H1 (cell line): ENCODE results near the gene NEUROG1. TPM values are rescaled to one million over a fixed set of nuclear protein-coding genes. Genes with fewer than 3 reads are reported as not detected.

Experiments
- CTCF ChIA-PET: fragments of 300-600 bp; sonication (Branson Sonifier 250); formaldehyde crosslinking; loops from one replicate; lab custom pipeline; 2021; ENCODE audit not compliant: partially characterized antibody; lab: Charles Lee
- POLR2A ChIA-PET: fragments of 300-600 bp; sonication (Branson Sonifier 250); formaldehyde crosslinking; loops from one replicate; lab custom pipeline; 2021; ENCODE audit warnings: inconsistent platforms; ENCODE audit not compliant: partially characterized antibody; lab: Charles Lee
- DNase-seq, 2 experiments: peaks; one replicate each; pipeline versions ENCODE4 v3.0.0 to v3.0.0-alpha.2; 2010 to 2022; ENCODE audit warnings: low spot score in 2 of 2, low read depth in 1 of 2, mixed read lengths in 1 of 2
- FAIRE-seq: peaks from 2 replicates; lab custom pipeline; 2011; peaks lifted over from hg19 to GRCh38; lab: Jason Lieb, UNC
- H2AFZ ChIP-seq: 2 replicates; pipeline ENCODE4 v1.8.1; 2012; ENCODE audit warnings: low read length, inconsistent platforms
- H2AK5ac ChIP-seq: 2 replicates; pipeline ENCODE4 v1.6.1; 2013; ENCODE audit warnings: low read depth, low read length
- H2BK120ac ChIP-seq: replicated peaks from 2 replicates; pipeline ENCODE3; 2013; ENCODE audit warnings: low read depth, low read length, inconsistent platforms
- H2BK12ac ChIP-seq: 2 replicates; pipeline ENCODE4 v1.6.1; 2013; ENCODE audit warnings: low read depth, low read length
- H2BK15ac ChIP-seq: 2 replicates; pipeline ENCODE4 v1.6.1; 2013; ENCODE audit warnings: low read length
- H2BK20ac ChIP-seq: 2 replicates; pipeline ENCODE4 v1.6.1; 2013; ENCODE audit warnings: low read length
- H2BK5ac ChIP-seq: 2 replicates; pipeline ENCODE4 v1.6.1; 2013; ENCODE audit warnings: low read depth, low read length
- H3K14ac ChIP-seq: 2 replicates; pipeline ENCODE4 v1.6.1; 2013; ENCODE audit warnings: inconsistent platforms; ENCODE audit not compliant: insufficient read length
- H3K18ac ChIP-seq: 2 replicates; pipeline ENCODE4 v1.6.1; 2013; ENCODE audit warnings: low read length; ENCODE audit errors: extremely low read depth
- H3K23ac ChIP-seq: 2 replicates; pipeline ENCODE4 v1.6.1; 2013; ENCODE audit warnings: inconsistent platforms; ENCODE audit not compliant: insufficient read length
- H3K23me2 ChIP-seq: 2 replicates; pipeline ENCODE4 v1.6.1; 2013; ENCODE audit warnings: low read depth, low read length
- H3K27ac ChIP-seq: 2 replicates; pipeline ENCODE4 v1.6.1; 2011; ENCODE audit warnings: low read depth, low read length, inconsistent platforms
- H3K27me3 ChIP-seq, 4 experiments: replicated peaks in 1 of 4; 1 replicate in 1 of 4; 2 replicates in 3 of 4; pipeline versions ENCODE4 v1.6.1 to v1.8.1; 2011 to 2013; ENCODE audit warnings: low read length in 3 of 4, mild to moderate bottlenecking in 3 of 4, inconsistent platforms in 2 of 4, mixed read lengths in 2 of 4, moderate library complexity in 1 of 4; ENCODE audit not compliant: control insufficient read depth in 3 of 4, insufficient read depth in 3 of 4; ENCODE audit errors: extremely low read depth in 1 of 4
- H3K36me3 ChIP-seq, 4 experiments: 2 replicates each; pipeline versions ENCODE4 v1.6.1 to v1.8.1; 2011 to 2013; ENCODE audit warnings: mild to moderate bottlenecking in 4 of 4, low read length in 3 of 4, moderate library complexity in 2 of 4, control low read depth in 1 of 4, inconsistent platforms in 1 of 4; ENCODE audit not compliant: insufficient read depth in 4 of 4, control insufficient read depth in 2 of 4
- H3K4ac ChIP-seq: replicated peaks from 2 replicates; pipeline ENCODE3; 2013; ENCODE audit warnings: low read length, low read depth, mixed read lengths, inconsistent platforms; ENCODE audit not compliant: insufficient read length
- H3K4me1 ChIP-seq, 4 experiments: replicated peaks in 1 of 4; 1 replicate in 1 of 4; 2 replicates in 3 of 4; pipeline versions ENCODE4 v1.6.1 to v1.8.1; 2011 to 2013; ENCODE audit warnings: low read length in 3 of 4, inconsistent platforms in 2 of 4, mixed read lengths in 1 of 4; ENCODE audit not compliant: insufficient read depth in 4 of 4, control insufficient read depth in 3 of 4
- H3K4me2 ChIP-seq, 2 experiments: 2 replicates each; pipeline versions ENCODE4 v1.6.1 to v1.8.1; 2011 to 2013; ENCODE audit warnings: low read depth in 2 of 2, low read length in 2 of 2, control low read depth in 1 of 2, inconsistent platforms in 1 of 2, mild to moderate bottlenecking in 1 of 2; ENCODE audit not compliant: insufficient read depth in 1 of 2
- H3K4me3 ChIP-seq, 4 experiments: fragments of 200-600, 300-600 bp in 1 of 4; sonication (generic), shearing (Covaris generic), sonication (Bioruptor Twin) in 1 of 4; 2 replicates each; pipeline versions ENCODE4 v1.5.1 to v1.8.1; 2011 to 2016; ENCODE audit warnings: low read length in 4 of 4, low read depth in 3 of 4, control low read depth in 2 of 4, inconsistent platforms in 2 of 4, mild to moderate bottlenecking in 2 of 4, mixed read lengths in 1 of 4, moderate library complexity in 1 of 4; ENCODE audit not compliant: insufficient read depth in 2 of 4; ENCODE audit errors: extremely low read depth in 1 of 4
- H3K56ac ChIP-seq: replicated peaks from 2 replicates; pipeline ENCODE3; 2013; ENCODE audit warnings: low read depth, mild to moderate bottlenecking, mixed read lengths, low read length, inconsistent platforms; ENCODE audit not compliant: insufficient read length
- H3K79me1 ChIP-seq: 2 replicates; pipeline ENCODE4 v1.6.1; 2013; ENCODE audit warnings: low read depth, low read length, control low read depth
- H3K79me2 ChIP-seq, 2 experiments: 2 replicates each; pipeline versions ENCODE4 v1.6.1 to v1.8.1; 2012 to 2013; ENCODE audit warnings: low read length in 2 of 2, mild to moderate bottlenecking in 2 of 2, inconsistent platforms in 1 of 2; ENCODE audit not compliant: insufficient read depth in 2 of 2, control insufficient read depth in 1 of 2
- H3K9ac ChIP-seq, 4 experiments: replicated peaks in 1 of 4; 1 replicate in 1 of 4; 2 replicates in 3 of 4; pipeline versions ENCODE4 v1.6.1 to v1.8.1; 2011 to 2013; ENCODE audit warnings: low read depth in 3 of 4, low read length in 3 of 4, control low read depth in 2 of 4, mild to moderate bottlenecking in 2 of 4, moderate library complexity in 2 of 4, inconsistent platforms in 1 of 4; ENCODE audit errors: extremely low read depth in 1 of 4
- H3K9me3 ChIP-seq, 2 experiments: 2 replicates each; pipeline versions ENCODE4 v1.6.1 to v1.8.1; 2012 to 2013; ENCODE audit warnings: mild to moderate bottlenecking in 2 of 2, moderate library complexity in 2 of 2, control low read depth in 1 of 2, inconsistent platforms in 1 of 2, low read depth in 1 of 2, low read length in 1 of 2, mixed read lengths in 1 of 2; ENCODE audit not compliant: insufficient read depth in 2 of 2
- H4K20me1 ChIP-seq, 2 experiments: replicated peaks in 1 of 2; 2 replicates each; pipeline versions ENCODE3 to v1.8.1; 2011 to 2013; ENCODE audit warnings: inconsistent platforms in 2 of 2, low read length in 2 of 2, mild to moderate bottlenecking in 1 of 2; ENCODE audit not compliant: insufficient read depth in 2 of 2, control insufficient read depth in 1 of 2
- H4K5ac ChIP-seq: 2 replicates; pipeline ENCODE4 v1.6.1; 2013; ENCODE audit warnings: low read length, low read depth, mixed read lengths, inconsistent platforms; ENCODE audit not compliant: insufficient read length
- H4K8ac ChIP-seq: 2 replicates; pipeline ENCODE4 v1.8.0; 2013; ENCODE audit warnings: mild to moderate bottlenecking, moderate library complexity, low read length, inconsistent platforms; ENCODE audit not compliant: insufficient read depth; ENCODE audit errors: extremely low read depth
- H4K91ac ChIP-seq: replicated peaks from 2 replicates; pipeline ENCODE3; 2013; ENCODE audit warnings: low read length, mixed read lengths, inconsistent platforms; ENCODE audit not compliant: insufficient read length
- BCL11A ChIP-seq, 2 experiments: IDR thresholded peaks; one replicate each; pipeline ENCODE4 v1.6.1; 2011; ENCODE audit warnings: low read depth in 2 of 2, low read length in 2 of 2, mild to moderate bottlenecking in 2 of 2
- CHD1 ChIP-seq: IDR thresholded peaks from 2 replicates; pipeline ENCODE4 v1.6.1; 2012; ENCODE audit warnings: low read depth, low read length, improper control_type of control experiment
- CREB1 ChIP-seq: IDR thresholded peaks from 2 replicates; pipeline ENCODE4 v1.6.1; 2012; ENCODE audit warnings: inconsistent platforms
- EP300 ChIP-seq, 2 experiments: IDR thresholded peaks; 1 replicate in 1 of 2; 2 replicates in 1 of 2; pipeline ENCODE4 v1.6.1; 2011 to 2012; ENCODE audit warnings: low read depth in 2 of 2, low read length in 2 of 2, mild to moderate bottlenecking in 2 of 2, borderline replicate concordance in 1 of 2, inconsistent platforms in 1 of 2, moderate library complexity in 1 of 2
- POLR2AphosphoS5 ChIP-seq: IDR thresholded peaks from 2 replicates; pipeline ENCODE4 v1.6.1; 2011; ENCODE audit warnings: low read depth, low read length
- RXRA ChIP-seq: IDR thresholded peaks from 2 replicates; pipeline ENCODE4 v1.6.1; 2011; ENCODE audit warnings: low read depth, mild to moderate bottlenecking, low read length, moderate library complexity; ENCODE audit not compliant: insufficient read depth
- SIX5 ChIP-seq: IDR thresholded peaks from 2 replicates; pipeline ENCODE4 v1.6.1; 2011; ENCODE audit warnings: mild to moderate bottlenecking, low read depth, low read length
- TEAD4 ChIP-seq: IDR thresholded peaks from 2 replicates; pipeline ENCODE4 v1.6.1; 2012; ENCODE audit warnings: low read depth, low read length, inconsistent platforms, mixed read lengths
- WGBS, 2 experiments: shearing (Covaris generic) in 1 of 2; methylation state at CpG; one replicate each; pipeline versions ENCODE4 v1.1.6 to v1.1.7; 2013 to 2015; ENCODE audit warnings: low lambda C conversion rate in 2 of 2, mixed read lengths in 2 of 2, inconsistent platforms in 1 of 2, low coverage in 1 of 2, missing lambda C conversion rate in 1 of 2; ENCODE audit not compliant: insufficient replicate concordance in 2 of 2, insufficient coverage in 1 of 2, insufficient read length in 1 of 2; ENCODE audit errors: extremely low coverage in 1 of 2, missing lambda C conversion rate in 1 of 2; 5-methylcytosine and 5-hydroxymethylcytosine counted together
- polyA plus RNA-seq, 7 experiments: library from polyadenylated mRNA; depleted of rRNA in 3 of 7; stranded (reverse) in 5 of 7; unstranded in 2 of 7; fragments of >200 nt in 5 of 7; fragments of 200-250 nt in 2 of 7; gene quantifications; 1 replicate in 5 of 7; 2 replicates in 1 of 7; 4 replicates in 1 of 7; pipeline versions ENCODE4 v1.2.1 to v1.2.3, GENCODE V29; 2011 to 2013; ENCODE audit warnings: missing spikeins in 2 of 7, mixed read lengths in 2 of 7
- total RNA-seq: library from RNA; stranded (reverse); fragmentation: NEBNext Ultra II Directional; extraction: Animal tissue kit (Norgen Biotek cat#: 25700); gene quantifications from 2 replicates; pipeline ENCODE4 v1.2.1, GENCODE V29; 2021
- TF ChIP-seq, protein P1 (sequence below): IDR thresholded peaks from 2 replicates; pipeline ENCODE4 v1.6.1; 2011; ENCODE audit warnings: low read depth, mild to moderate bottlenecking, low read length; ENCODE audit not compliant: insufficient read depth

The NEUROG1 gene
- total and polyA plus RNA-seq, 2 of the 8 experiments (the other 6 are each of a cell fraction or from before 2014, with no cell fraction given), result not detected

DNA sequence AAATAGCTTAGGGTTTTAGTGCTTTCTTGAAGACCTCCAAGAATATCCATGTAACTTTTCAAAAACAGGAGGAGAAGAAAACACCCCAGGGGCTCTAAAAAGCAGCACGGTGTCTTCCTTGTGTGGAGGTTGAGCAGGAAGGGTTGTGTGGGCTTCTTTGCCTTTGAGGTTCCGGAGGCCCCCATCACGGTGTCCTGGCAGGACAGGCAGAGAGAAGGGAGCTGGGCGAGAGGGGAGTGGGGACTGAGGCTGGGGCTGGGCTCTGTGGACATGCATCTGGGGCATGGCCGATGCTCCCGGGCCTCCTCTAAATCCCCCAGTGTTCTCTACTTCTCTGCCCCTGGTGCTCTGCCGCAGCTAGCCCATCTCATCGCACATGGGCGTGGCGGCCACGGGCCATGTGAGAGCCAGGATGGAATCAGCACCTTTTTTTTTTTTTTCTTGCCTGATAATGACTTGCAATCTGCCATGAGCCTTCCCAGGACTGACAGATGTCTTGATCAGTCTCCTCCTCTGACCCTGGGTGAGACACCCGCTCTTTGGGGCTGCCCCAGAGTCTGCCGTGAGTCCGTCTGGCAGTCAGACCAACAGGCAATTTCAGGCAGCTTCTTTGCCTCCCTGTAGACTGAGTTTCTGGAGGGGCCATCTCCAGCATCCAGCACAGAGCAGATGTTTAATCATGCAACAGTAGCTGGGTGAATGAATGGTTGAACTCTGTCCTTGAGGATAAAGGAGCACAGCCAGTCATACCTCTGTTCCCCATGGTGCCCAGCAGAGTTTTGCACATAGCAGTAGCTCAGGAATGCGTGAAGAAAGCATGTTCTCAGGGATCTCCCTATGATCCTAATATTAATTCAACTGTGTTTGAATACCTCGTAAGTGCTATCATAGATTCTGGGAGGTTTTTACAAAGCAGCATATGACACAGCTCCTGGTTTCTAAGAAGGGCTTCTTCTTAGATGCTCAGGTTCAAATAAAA, 30.9 kb upstream of the NEUROG1 start:
- Histone ChIP-seq H3K79me2 (no peaks in the 10 kb centered on the region), H3K9ac (no peak overlapping the region), H3K9me3 (no peaks in the 10 kb centered on the region), H3K18ac (no peak overlapping the region), H2AFZ (no peak overlapping the region), H3K4me1 (peaks cover 0 to 21% (median 9%) of the 10 kb centered on the region in 4 experiments; a peak in 5 of 7 replicates), H3K56ac (no peak overlapping the region), H3K23me2 (no peaks in the 10 kb centered on the region), H3K27me3 (peaks cover 0 to under 1% (median 0%) of the 10 kb centered on the region in 4 experiments; a peak in 1 of 7 replicates), H4K20me1 (no peaks in the 10 kb centered on the region), H3K4me3 (no peak overlapping the region), H3K27ac (no peak overlapping the region), H2BK20ac (no peak overlapping the region), H3K14ac (no peak overlapping the region), H2AK5ac (no peak overlapping the region), H3K36me3 (no peaks in the 10 kb centered on the region), H2BK15ac (no peak overlapping the region), H3K4me2 (no peak overlapping the region), H3K23ac (no peak overlapping the region), H4K5ac (no peak overlapping the region), H2BK12ac (no peak overlapping the region; the same call in 1 of the 2 replicates), H2BK5ac (no peak overlapping the region), H4K8ac (no peak overlapping the region), H3K4ac (no peak overlapping the region), H4K91ac (no peak overlapping the region), H2BK120ac (no peak overlapping the region), H3K79me1 (no peaks in the 10 kb centered on the region)
- DNase-seq (no peak), FAIRE-seq (no peak)
- ChIA-PET POLR2A (interaction anchor here (1.2 to 1.6 kb wide), 3 partner anchors 10 to 166 kb away, joined by 3 to 4 read pairs (median 4); no protein-coding TSS in a partner anchor), CTCF (interaction anchor here (0.5 to 20.6 kb wide), 76 partner anchors 9 to 1799 kb away, joined by 3 to 547 read pairs (median 4); partner anchors contain the start of genes CXCL14, DCANP1 and SLC25A48)
- TF ChIP-seq, protein P1, sequence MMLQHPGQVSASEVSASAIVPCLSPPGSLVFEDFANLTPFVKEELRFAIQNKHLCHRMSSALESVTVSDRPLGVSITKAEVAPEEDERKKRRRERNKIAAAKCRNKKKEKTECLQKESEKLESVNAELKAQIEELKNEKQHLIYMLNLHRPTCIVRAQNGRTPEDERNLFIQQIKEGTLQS, result no peak
- TF ChIP-seq POLR2AphosphoS5, result no peak
- TF ChIP-seq EP300 (IDR thresholded peaks at IDR 0.05; ENCODE audit: borderline replicate concordance in 1 of 2, low read depth in 2 of 2, low read length in 2 of 2), result no peak
- TF ChIP-seq SIX5, result no peak
- no peak for TF ChIP-seq TEAD4
- TF ChIP-seq BCL11A (IDR thresholded peaks at IDR 0.05; ENCODE audit: low read depth in 2 of 2, low read length in 2 of 2), result no peak
- TF ChIP-seq RXRA, result no peak
- no peak for TF ChIP-seq CHD1
- TF ChIP-seq CREB1, result no peak
- 86% methylated on average over 16 of the region's 16 CpGs; no CpG with 5 or more reads in 1 of the 2 experiments for WGBS, 2 experiments
